ENCODE measurements around the gene PTGES3. TPM values are rescaled to one million over a fixed set of nuclear protein-coding genes. Genes with fewer than 3 reads are reported as not detected.
"Not testable (repeated sequence)": the region's sequence is repeated elsewhere in the genome, so short reads cannot be mapped to it uniquely, and the experiment has no call there.

PTGES3 gene
- total RNA-seq, 4 donors from 2014 or later, result 80.7 to 236 (median 141) TPM

DNA sequence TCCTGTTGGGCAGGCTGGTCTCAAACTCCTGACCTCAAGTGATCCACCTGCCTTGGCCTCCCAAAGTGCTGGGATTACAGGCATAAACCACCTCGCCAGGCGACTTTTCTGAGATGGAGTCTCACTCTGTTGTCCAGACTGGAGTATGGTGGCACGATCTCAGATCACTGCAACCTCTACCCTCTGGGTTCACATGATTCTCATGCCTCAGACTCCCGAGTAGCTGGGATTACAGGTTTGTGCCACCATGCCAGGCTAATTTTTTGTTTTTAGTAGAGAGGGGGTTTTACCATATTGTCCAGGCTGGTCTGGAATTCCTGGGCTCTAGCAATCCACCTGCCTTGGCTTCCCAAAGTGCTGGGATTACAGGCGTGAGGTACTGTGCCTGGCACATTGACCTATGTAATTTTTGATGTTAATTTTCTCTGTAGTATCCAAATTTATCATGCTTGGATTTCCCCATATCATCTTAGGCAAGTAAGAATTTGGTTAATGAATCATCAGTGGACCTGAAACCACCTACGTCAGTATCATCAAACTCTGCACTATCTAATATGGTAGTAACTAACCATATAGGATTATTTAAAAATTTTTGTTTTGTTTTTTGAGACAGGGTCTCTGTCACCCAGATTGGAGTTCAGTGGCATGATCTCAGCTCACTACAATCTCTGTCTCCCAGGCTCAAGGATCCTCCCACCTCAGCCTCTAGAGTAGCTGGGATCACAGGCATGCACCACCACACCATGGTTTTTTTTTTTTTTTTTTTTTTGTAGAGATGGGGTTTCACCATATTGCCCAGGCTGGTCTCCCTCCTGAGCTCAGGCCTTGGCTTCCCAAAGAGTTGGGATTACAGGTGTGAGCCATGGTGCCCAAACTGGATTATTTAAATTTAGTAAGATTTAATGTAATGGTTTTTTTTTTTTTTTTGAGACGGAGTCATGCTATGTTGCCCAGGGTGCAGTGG is 30.4 kb downstream of the PTGES3 start:
- no peaks in the 10 kb centered on the region for H3K36me3 ChIP-seq
- H3K27ac ChIP-seq, result no peak overlapping the region
- no peak overlapping the region for H3K4me3 ChIP-seq
- no peaks in the 10 kb centered on the region for H3K4me1 ChIP-seq
- H3K27me3 ChIP-seq, result no peaks in the 10 kb centered on the region
- no peak for DNase-seq
- intact Hi-C loops (cut with DNase I; ENCODE audit: low total_unique reads), result no loop called here
- H3K9me3 ChIP-seq, result no peaks in the 10 kb centered on the region
- TF ChIP-seq POLR2A (IDR thresholded peaks at IDR 0.05), result no peak

DNA sequence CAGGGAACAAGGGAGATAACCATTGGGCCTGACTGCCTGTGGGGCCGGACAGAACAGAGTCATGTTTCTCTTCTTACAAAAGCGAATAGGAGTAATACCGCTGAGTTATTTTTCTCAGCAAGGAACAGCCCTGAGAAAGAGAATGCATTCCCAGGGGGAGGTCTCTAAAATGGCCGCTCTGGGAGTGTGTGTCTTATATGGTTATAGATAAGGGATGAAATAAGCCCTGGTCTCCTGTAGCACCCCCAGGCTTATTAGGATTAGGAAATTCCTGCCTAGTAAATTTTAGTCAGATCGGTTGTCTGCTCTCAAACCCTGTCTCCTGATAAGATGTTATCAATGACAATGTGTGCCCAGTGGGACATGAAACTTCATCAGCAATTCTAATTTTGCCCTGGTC is 34.3 kb downstream of the PTGES3 start:
- H3K27ac ChIP-seq; DNase-seq; H3K36me3 ChIP-seq; H3K27me3 ChIP-seq; H3K9me3 ChIP-seq; H3K4me3 ChIP-seq; H3K4me1 ChIP-seq; intact Hi-C loops (cut with DNase I; ENCODE audit: low total_unique reads): not testable (repeated sequence)

DNA sequence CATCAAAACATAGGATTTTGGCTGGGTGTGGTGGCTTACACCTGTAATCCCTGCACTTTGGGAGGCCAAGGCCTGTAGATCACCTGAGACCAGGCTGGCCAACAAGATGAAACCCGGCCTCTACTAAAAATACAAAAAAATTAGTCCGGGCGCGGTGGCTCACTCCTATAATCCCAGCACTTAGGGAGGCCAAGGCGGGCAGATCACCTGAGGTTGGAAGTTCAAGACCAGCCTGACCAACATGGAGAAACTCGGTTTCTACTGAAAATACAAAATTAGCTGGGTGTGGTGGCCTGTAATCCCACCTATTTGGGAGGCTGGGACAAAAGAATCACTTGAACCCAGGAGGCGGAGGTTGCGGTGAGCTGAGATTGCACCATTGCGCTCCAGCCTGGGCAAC is 40.1 kb downstream of the PTGES3 start:
- H3K27ac ChIP-seq; DNase-seq; H3K4me3 ChIP-seq; H3K4me1 ChIP-seq; intact Hi-C loops (cut with DNase I; ENCODE audit: low total_unique reads); H3K27me3 ChIP-seq; H3K9me3 ChIP-seq; H3K36me3 ChIP-seq: not testable (repeated sequence)

DNA sequence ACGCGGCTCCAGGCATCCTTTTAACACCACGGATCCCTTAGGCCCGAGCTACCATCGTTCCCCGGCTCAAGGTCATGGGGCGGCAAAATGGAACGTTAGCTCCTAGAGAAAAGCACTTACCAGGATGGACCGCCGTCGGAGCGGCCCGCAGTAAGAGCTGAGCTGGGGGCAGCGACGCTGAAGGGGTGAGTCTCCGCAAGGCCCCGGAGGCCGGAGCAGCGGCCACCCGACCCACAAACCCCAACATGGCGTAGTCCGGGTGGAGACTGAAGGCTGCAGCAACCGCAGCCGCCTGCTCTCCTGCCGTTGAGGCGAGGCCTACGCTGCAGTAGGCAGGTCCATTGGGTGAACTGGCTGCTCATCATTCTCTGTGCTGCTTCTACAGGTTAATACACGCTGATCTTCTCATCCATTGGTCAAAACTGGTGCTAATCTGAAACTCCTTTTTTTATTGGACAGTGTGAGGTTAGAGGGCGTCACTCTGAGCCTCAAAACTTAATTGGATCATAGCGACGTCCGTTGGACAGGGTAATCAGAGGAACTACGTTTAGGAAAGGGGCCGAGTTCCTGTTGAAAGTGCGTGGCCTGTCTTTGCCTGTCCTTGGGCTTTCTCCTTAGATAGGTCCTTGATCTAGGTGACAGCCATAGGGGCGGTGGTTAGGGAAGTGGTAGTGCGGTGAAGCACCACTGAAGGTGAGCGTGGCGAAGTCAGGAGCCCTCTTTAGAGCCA is 42.2 kb downstream of the PTGES3 start, which contains the start of gene ATP5F1B:
TSS of gene ATP5F1B (minus strand) at position 268 of the 730 bp plus-strand sequence. CDS start at position 247, 21 bp downstream.
- DNase-seq, result peak; percentile 94 to 99
- peaks cover 0 to 4% of the 10 kb centered on the region in 2 donors for H3K4me1 ChIP-seq

DNA sequence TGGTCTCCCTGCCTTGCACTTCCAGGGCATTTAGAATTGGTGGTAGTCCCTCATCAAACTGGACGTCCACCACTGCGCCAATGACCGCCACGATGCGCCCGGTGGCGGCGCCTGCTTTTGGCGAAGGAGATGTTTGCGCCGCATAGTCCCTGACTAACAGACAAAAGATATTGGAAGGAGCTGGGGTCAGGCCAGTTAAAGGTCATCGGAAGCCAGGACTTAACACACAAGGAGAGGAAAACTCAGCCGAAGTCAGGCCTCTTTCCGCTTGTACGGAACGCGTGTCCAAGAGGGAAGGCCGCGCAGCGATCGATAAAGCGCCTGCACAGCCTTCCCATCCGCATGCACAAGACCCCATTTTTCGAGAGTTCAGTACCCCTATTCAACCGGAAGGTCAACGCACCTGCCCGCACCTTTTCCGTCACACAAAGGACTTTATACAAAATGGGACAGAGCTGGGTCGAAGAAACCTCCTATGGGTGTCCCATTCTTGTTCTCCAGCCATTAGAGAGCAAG is 42.8 kb downstream of the PTGES3 start:
- Histone ChIP-seq H3K27me3 (no peaks in the 10 kb centered on the region), H3K4me3 (peak overlapping the region; percentile 97 to 99), H3K36me3 (no peaks in the 10 kb centered on the region), H3K9me3 (no peaks in the 10 kb centered on the region), H3K4me1 (peaks cover 0 to 4% of the 10 kb centered on the region in 2 donors), H3K27ac (peak overlapping the region; percentile 93)
- intact Hi-C loops (cut with DNase I; ENCODE audit: low total_unique reads), result no loop called here
- TF ChIP-seq, protein P1, sequence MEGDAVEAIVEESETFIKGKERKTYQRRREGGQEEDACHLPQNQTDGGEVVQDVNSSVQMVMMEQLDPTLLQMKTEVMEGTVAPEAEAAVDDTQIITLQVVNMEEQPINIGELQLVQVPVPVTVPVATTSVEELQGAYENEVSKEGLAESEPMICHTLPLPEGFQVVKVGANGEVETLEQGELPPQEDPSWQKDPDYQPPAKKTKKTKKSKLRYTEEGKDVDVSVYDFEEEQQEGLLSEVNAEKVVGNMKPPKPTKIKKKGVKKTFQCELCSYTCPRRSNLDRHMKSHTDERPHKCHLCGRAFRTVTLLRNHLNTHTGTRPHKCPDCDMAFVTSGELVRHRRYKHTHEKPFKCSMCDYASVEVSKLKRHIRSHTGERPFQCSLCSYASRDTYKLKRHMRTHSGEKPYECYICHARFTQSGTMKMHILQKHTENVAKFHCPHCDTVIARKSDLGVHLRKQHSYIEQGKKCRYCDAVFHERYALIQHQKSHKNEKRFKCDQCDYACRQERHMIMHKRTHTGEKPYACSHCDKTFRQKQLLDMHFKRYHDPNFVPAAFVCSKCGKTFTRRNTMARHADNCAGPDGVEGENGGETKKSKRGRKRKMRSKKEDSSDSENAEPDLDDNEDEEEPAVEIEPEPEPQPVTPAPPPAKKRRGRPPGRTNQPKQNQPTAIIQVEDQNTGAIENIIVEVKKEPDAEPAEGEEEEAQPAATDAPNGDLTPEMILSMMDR (IDR thresholded peaks at IDR 0.05), result no peak
- no peak for TF ChIP-seq POLR2A (IDR thresholded peaks at IDR 0.05)
- no peak for DNase-seq

More for the DNA sequence above, 42.2 kb downstream of the PTGES3 start, which contains the start of gene ATP5F1B:
- Histone ChIP-seq H3K36me3 (no peaks in the 10 kb centered on the region), H3K27me3 (no peaks in the 10 kb centered on the region), H3K4me3 (peak within 1 kb of the TSS; percentile 97 to 99), H3K9me3 (no peaks in the 10 kb centered on the region), H3K27ac (peak within 1 kb of the TSS; percentile 93 to 96)
- TF ChIP-seq POLR2A (IDR thresholded peaks at IDR 0.05), result peak; percentile 95 to 98
- TF ChIP-seq, protein P1 (IDR thresholded peaks at IDR 0.05), result peak in 3 of 4 experiments; percentile 7 to 37 (median 22)
- intact Hi-C loops (cut with DNase I; ENCODE audit: low total_unique reads), result no loop called here

DNA sequence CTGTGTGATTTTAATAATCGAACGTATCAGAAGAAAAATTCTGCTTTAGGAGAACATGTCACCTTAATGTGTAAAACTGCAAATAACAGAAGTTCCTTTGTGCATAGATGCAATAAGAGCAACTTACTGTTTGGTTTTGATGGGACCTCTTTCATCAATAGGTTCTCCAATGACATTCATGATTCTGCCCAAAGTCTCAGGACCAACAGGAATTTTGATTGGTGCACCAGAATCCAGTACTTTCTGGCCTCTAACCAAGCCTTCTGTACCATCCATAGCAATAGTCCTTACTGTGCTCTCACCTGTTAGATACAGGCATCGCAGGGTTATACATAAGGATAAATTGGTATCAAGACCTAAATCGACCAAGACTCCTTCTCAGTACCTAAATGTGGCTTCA is 43.4 kb downstream of the PTGES3 start:
- Histone ChIP-seq H3K36me3 (no peaks in the 10 kb centered on the region), H3K4me1 (peaks cover 0 to 4% of the 10 kb centered on the region in 2 donors), H3K27ac (peak overlapping the region; percentile 93)

More for the DNA sequence above, 43.4 kb downstream of the PTGES3 start:
- intact Hi-C loops (cut with DNase I; ENCODE audit: low total_unique reads), result no loop called here
- no peak for TF ChIP-seq POLR2A (IDR thresholded peaks at IDR 0.05)
- TF ChIP-seq, protein P1 (IDR thresholded peaks at IDR 0.05), result no peak
- DNase-seq, result no peak
- no peaks in the 10 kb centered on the region for H3K9me3 ChIP-seq
- peak overlapping the region; percentile 97 to 99 for H3K4me3 ChIP-seq
- H3K27me3 ChIP-seq, result no peaks in the 10 kb centered on the region

Data from uterus (tissue), 4 donors.